AG08396 (cell line): ENCODE data around the gene PLD3.
"Not testable (repeated sequence)": the region's sequence is repeated elsewhere in the genome, so short reads cannot be mapped to it uniquely, and the experiment has no call there.

Experiments
- DNase-seq: peaks from one replicate; pipeline ENCODE4 v3.0.0; 2012; ENCODE audit warnings: low spot score, mixed read lengths

The PLD3 gene

GRCh38 chr19:40390084-40390742 is 41.7 kb downstream of the PLD3 start, which contains the start of gene HIPK4:
Gene HIPK4, minus strand, starts transcription at chr19:40390181. Its CDS starts 279 bp downstream, at chr19:40389902.
- no peak for DNase-seq

- no peak for DNase-seq
Measured at GRCh38 chr19:40392123-40392522, 43.6 kb downstream of the PLD3 start.

GRCh38 chr19:40392894-40393517 is 44.5 kb downstream of the PLD3 start:
- DNase-seq: no peak

- DNase-seq: no peak
Measured at GRCh38 chr19:40393894-40394815, 45.7 kb downstream of the PLD3 start.

- no peak for DNase-seq
Measured at GRCh38 chr19:40394816-40395210, 46.3 kb downstream of the PLD3 start.

- no peak for DNase-seq
Measured at GRCh38 chr19:40395956-40396355, 47.5 kb downstream of the PLD3 start.

GRCh38 chr19:40396886-40397567 is 48.5 kb downstream of the PLD3 start:
- DNase-seq: no peak

GRCh38 chr19:40397568-40397906 is 49.0 kb downstream of the PLD3 start:
- DNase-seq: no peak

GRCh38 chr19:40398417-40399131 is 50.1 kb downstream of the PLD3 start:
- DNase-seq: no peak

- DNase-seq: no peak
Measured at GRCh38 chr19:40400559-40400958, 52.1 kb downstream of the PLD3 start.

- DNase-seq: peak; percentile 96
Measured at GRCh38 chr19:40403262-40403984, 54.9 kb downstream of the PLD3 start.

GRCh38 chr19:40407714-40408597 is 59.5 kb downstream of the PLD3 start:
- DNase-seq: no peak

GRCh38 chr19:40408598-40408925 is 60.1 kb downstream of the PLD3 start:
- DNase-seq: not testable (repeated sequence)

- no peak for DNase-seq
Measured at GRCh38 chr19:40410030-40410389, 61.5 kb downstream of the PLD3 start.

- no peak for DNase-seq
Measured at GRCh38 chr19:40411125-40411842, 62.8 kb downstream of the PLD3 start.

- DNase-seq: no peak
Measured at GRCh38 chr19:40411958-40412499, 63.5 kb downstream of the PLD3 start.

GRCh38 chr19:40412866-40413265 is 64.4 kb downstream of the PLD3 start:
- no peak for DNase-seq

- no peak for DNase-seq
Measured at GRCh38 chr19:40413291-40413845, 64.9 kb downstream of the PLD3 start, which contains the start of gene PRX. Gene PRX, minus strand, starts transcription at chr19:40413378. Its CDS starts 5,446 bp downstream, at chr19:40407932.
